DMS153 treated with DMSO at 0.1 percent for 48 hours (cell line): ENCODE results near the gene SDHAF3.
"Not testable (repeated sequence)": the region's sequence is repeated elsewhere in the genome, so short reads cannot be mapped to it uniquely, and the experiment has no call there.

Experiments used
- DNase-seq: peaks from one replicate; lab custom pipeline; 2025; ENCODE audit not compliant: unreplicated experiment; lab: John Stamatoyannopoulos, UW

The SDHAF3 gene

DNA sequence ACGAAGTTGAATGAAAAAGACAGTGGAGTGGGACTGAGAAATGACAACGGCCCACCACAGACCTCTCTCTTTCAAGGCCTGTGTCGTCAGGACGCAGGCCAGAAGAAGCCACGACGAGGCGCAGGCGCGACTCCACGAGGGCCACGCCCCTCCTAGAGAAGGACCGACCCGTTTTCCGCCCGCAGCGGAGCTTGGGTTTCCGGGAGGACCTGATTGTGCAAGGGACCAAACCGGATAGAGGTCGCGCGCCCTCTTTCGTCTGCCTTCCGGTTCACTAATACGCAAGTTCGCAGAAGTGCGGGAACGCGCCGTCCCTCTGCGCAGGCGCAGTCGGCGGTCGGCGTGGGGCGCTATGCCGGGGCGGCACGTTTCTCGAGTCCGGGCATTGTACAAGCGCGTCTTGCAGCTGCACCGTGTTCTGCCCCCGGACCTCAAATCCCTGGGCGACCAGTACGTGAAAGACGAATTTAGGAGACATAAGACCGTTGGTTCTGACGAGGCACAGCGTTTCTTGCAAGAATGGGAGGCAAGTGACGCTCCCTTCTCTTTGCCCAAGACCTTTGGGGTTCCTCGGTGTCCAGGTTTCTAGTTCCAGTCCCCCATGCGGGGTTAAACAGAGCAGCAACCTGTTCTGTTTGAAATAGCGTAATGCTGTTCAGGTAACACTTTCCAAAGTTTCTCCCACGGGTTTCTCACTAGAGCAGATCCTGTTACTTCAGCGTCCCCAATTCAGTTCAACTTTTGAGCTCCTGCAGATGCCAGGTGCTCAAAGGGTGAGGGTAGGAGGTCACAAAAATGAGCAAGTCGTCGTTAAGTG lies at the start of gene SDHAF3:
TSS of gene SDHAF3 (plus strand) at position 327 of the 817 bp plus-strand sequence. CDS start at position 353, 26 bp downstream.
- peak; percentile 92 for DNase-seq

DNA sequence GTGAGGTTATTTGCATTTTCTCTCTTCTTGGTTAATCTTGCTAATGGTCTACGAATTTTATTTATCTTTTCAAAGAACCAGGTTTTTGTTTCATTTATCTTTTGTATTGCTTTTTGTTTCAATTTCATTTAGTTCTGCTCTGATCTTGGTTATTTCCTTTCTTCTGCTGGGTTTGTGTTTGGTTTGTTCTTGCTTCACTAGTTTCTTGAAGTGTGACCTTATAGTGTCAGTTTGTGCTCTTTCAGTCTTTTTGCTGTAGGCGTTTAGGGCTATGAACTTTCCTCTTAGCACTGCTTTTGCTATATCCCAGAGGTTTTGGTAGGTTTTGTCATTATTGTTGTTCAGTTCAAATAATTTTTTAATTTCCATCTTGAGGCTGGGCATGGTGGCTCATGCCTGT lies 45.5 kb upstream of the SDHAF3 start:
- not testable (repeated sequence) for DNase-seq

DNA sequence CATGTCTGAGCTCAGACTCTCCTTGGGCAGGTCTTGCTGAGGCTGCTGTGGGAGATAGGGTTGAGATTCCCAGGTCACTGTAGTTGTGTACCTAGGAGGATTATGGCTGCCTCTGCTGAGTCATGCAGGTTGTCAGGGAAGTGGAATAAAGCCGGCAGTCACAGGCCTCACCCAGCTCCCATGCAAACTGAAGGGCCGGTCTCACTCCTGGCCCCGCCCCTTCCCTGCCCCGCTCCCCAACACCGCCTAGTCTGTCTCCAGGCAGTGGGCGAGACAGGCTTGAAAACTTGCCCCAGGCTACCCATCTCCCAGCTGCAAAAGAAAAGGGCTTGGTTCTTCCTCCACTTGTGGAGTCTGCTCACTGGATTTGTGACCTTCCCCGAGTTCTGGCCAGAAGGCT lies 41.6 kb upstream of the SDHAF3 start:
- no peak for DNase-seq

DNA sequence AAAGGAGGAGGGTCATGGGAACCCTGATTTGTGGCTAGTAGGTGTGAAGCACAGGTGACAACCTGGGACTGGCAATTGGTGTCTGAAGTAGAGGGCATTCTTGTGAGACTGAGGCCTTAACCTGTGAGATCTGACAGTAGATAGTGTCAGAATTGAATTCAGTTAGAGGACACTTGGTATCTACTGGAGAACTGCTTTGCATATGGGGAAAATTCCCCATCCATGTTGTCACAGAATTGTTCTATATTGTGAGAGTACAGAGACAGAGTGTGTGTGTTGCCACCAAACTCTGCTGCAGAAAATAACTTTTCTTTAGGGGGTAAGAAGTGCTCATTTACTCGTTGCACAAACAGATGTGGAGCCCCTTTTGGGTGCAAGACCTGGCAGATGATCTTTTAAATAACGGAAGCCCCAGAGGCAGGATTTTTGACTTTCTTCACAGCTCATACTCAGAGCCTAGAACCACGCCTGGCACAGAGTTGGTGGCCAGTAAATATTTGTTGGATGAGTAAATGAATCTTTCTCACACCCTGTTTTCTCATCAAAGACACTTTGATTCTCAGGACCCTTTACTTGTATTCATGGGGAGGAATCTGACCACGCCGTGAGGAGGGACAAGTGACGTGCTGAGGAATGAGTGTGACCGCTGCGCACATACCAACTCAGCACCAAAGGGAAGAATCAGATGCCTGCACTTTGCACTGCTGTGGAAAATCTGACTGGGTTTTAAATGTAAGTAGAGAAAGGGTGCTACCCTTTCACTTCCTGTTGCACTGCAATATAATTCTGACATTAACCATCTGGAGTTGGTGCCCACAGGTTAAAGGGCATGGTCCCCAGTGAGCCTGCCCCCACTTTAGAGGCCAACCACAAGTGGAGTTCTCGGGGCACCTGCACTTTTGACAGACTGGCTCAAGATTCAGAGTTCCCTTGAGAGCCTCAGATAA lies 39.2 kb upstream of the SDHAF3 start:
- DNase-seq, result no peak

DNA sequence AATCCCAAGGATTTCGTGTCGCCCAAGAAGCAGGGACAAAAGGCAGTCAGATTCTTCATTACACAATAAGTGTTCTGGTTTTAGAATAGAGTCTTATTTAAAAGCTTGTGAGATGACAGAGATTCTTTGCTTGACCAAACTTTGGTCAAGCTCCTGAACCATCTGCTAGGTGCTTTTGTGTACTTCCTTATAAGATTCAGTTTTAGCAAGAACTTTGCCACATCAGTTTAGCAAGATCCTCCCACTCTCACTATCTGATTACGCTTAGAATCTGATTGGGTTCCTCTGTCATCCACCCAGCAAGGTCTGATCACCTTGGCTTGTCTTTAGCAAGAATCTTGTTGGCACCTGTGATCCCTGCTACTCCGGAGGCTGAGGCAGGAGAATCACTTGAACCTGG lies 38.2 kb upstream of the SDHAF3 start:
- no peak for DNase-seq

DNA sequence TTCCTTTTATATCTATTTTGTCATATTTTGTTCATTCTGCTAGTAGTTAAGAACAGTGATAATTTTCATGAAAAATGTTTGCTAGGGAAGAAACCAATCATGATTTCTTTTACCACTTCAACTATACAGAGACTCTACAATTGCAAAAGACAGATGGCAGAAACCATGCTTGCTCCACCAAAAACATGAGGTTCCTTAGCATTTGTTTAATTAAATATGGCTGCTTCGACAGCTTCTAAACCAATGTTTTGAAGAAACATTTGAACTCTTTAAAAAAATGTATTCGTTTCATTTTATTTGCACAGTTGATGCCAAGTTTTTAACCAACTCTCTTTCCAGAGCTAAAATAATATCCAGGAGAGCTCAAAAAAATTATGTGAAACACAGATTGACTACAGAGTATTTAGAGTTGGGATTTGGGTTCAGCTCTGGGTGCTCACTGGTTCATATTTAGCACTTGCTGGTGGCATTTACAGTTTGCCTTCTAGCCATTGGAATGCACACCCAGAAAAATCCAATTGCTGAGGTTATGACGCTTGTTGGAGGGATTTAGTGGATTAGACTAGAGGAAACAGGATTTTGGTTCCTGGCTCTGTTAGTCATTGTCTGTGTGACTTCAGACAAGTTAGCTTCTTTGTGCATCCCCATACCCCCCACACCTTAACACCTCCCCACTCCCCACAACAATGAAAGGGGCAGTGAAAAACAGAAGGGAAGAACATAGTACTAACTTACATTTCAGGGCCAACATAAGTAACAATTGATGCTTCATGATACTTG lies 35.8 kb upstream of the SDHAF3 start:
- no peak for DNase-seq

DNA sequence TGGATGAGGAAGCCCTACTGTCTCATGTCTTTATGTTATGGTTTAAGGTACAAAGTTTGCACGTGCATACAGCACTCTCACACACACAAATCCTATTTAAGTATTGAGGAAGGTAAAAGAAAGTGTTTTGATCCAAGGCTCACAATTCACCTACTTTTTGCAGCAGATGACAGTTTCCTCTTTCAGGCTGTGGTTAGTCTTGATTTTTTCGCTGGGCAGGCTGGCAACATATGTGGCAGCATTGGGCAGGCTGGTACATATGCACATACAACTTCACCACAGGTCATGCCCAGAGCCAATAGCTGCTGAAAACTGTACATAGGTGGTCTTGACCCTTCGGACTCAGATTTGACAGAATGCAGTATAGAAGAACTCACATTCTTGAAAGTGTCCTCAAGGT lies 29.1 kb upstream of the SDHAF3 start:
- DNase-seq, result no peak

DNA sequence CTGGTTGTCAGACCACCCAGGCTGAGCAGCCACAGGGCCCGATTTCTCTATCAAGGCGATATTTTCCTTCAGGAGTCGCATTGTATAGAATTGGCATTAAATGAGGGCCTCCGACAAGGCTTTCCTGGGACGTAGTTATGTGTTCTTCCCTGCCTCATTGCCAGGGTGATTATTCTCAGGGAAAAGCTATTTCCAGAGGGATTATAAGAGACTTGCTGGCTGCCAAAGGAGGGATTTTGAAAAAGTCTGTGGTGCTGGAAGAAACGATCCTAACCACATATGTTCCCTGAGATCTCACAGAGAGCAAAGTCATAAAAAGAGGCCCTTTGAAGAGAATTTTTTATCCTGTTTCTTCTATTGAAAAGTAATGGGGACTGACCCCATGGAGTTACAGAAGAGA lies 27.7 kb upstream of the SDHAF3 start:
- DNase-seq, result no peak

DNA sequence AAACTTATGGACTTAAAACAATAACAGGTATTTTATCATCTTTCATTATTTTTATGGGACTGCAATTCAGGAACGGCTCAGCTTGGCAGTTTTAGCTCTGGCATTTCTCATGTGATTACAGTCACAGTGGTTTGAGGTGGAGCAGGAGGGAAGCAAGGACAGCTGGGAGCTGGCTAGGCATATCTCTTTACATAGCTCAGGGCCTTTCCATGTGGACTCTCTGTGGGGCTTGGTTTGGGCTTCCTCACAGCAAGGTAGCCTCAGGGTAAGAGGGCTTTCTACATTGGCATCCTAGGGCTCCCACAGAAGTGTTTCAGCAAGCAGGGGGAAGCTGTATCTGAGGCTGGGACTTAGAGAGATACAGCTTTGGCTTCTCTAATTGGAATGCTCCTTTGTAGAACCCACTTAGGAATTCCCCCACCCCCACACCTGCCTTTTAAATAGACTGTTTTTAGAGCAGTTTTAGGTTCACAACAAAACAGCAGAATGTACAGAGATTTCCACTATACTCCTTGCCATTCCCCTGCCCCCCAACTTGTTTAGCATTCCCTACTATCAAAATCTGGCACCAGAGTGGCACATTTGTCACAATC lies 26.6 kb upstream of the SDHAF3 start:
- no peak for DNase-seq

DNA sequence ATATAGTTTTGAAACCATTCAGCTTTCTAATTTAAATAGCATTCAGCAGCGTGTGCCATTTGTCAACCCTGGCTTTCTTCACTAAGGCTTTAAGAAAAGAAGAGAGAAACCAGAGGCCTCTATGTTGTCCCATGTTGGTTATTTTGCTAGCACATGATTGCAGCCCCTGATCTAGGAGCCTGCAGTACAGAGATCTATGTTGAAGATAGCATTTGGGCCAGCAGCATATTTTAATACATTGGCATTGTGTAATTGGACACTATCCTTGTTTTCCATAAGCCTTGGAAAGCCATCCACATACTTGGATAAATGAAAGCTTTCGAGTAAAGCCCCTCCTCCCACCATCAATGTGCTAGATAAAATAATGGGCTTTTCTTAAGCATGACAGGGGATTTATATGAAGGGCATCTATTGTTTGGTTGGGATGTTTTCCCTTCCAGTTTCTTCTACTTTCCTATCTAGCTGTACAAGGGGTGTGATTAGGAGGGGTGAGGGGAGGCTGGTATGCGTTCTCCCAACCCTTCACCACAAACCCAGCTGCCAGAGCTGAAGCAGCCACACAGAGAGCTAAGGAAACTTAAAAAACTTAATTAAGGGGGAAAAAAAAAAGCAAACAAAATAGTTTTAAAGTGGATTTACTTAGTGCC lies 23.1 kb upstream of the SDHAF3 start:
- no peak for DNase-seq

DNA sequence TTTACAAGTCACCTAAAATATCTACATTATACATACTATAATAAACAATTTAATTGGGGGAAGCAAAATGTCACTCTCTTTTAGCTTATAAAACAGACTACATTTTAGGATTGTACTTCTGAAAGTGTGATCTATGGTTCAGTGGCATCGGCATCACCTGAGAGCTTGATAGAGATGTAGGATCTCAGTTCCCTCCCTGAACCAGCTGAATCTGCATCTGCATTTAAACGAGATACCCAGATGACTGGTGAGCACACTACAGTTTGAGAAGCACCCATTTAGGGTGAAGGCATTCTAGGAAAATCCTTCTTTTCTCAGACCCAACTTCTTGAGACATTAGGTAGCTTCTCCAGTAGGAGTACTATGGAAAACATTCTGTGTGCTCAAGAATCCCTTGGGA lies 21.5 kb upstream of the SDHAF3 start:
- no peak for DNase-seq

DNA sequence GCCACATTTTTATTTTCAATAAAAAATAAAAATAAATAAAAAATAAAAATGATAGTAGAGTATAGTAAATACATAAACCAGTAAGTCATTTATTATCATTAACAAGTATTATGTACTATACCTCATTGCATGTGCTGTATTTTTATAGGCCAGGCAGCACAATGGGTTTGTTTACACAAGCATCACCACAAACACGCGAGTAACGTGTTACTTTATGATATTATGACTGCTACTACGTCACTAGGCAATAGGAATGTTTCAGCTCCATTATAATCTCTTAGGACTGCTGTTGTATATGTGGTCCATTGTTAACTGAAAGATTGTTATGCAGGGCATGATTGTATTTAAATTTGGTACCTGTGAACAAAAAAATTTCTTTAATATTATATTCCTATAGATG lies 20.8 kb upstream of the SDHAF3 start:
- DNase-seq, result no peak

DNA sequence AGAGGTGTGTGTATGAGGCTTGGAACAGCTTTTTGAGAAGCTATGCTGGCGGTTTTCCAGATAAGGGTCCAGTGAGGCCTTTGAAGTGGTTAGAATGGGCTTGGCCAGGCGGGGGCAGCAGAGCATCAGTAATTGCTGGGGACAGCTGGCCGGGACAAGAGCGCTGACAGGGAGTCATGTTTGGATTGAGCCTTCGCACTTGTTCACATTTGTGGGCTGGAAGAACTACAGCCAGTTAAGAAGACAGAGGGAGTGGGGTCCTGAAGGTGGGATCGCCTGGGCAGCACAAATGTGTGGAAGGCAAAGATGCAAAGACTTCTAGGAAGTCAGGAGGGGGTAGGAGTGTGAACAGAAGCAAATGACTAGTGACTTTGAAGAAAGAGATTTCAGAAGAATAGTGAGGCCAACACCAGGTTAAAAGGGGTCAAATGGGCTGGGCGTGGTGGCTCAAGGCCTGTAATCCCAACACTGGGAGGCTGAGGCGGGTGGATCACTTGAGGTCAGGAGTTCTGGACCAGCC lies 12.7 kb upstream of the SDHAF3 start:
- peak; percentile 41 for DNase-seq

DNA sequence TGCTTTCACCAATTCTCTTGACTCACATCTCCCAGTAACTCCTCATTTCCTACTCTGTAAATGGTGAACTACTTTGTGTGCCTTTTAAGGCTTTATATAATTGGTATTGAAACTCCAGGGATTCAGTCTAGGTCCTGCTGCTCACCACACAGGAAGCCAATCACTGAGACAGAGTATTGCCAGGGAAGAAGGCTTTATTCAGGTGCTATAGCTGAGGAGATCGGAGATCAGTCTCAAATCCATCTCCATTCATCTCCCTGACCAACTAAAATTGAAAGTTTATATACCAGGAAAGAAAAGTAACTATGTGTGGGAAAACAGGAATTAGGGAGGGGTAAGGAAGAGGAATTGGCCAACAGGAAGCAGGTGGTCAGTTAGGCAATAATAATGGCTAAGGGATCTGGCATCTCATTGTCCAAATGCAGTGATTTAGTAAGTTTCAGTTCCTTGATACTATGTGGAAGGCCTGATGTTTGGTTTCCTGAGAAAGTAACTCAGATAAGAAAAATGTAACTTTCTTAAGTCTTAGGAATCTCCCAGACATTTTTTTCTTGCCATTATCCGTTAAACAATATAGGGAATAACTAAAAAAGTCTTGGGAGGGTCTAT lies 10.2 kb upstream of the SDHAF3 start:
- no peak for DNase-seq

DNA sequence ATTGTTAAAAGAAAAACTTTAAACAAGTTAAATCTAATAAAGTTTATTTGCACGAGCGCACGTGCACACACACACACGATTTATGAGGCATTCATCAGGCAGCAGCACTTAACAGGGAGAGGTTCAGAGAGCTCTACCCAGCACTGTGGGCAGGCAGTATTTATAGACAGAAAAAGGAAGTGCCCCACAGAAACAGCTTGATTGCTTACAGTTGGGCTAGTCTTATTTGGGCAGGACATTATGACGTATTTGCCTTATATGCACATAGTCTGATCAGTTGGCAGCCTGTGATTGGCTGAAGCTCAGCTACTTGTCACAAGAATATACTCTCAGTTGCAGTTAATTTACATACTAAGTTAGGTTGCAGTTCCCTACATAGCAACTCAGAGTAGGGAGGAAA lies 1.2 kb upstream of the SDHAF3 start:
- no peak for DNase-seq

DNA sequence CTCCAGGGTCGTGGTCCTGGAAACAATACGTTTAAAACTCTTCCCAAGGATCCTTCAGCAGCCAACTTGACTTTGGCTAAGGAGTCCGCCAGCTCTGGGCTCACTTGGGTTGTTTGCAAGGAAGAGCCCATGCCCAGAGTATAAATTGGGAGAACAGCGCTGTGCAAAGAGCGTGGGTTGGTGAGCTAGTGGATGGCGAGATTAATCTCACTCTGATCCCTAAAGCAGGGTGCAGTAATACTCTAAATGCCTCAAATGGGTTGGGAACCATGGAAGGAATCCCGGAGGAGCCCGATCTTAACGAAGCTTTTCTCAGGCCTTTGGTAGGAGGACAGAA lies 495 bp upstream of the SDHAF3 start:
- DNase-seq, result no peak

DNA sequence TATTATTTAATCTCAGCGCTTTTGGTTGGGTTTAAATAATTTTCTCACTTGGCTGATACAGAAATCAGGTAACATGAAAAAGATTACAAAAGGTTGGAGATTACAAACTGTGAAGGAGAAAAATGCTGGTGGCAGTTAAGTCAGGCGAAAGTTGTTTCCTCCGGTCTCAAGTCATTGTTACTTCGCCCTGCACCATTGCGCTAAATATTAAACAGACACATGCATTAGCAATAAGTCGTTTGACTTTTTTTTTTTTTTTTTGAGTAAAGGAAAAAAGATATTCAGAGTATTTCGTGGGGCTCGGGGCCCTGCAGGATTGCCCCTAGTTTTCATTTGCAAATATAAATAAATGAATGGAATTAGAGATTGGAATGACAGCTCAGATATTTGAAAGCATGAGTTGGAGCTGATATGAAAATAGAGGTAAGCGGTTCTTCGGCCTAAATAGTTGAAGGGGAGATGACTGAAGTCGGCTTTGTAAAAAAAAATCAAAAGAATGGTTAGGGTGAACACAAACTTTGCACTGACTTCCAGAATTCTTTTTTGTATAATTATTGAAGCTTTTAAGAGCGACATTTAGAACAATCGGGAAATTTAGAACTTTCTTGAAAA lies 914 bp downstream of the SDHAF3 start:
- no peak for DNase-seq

DNA sequence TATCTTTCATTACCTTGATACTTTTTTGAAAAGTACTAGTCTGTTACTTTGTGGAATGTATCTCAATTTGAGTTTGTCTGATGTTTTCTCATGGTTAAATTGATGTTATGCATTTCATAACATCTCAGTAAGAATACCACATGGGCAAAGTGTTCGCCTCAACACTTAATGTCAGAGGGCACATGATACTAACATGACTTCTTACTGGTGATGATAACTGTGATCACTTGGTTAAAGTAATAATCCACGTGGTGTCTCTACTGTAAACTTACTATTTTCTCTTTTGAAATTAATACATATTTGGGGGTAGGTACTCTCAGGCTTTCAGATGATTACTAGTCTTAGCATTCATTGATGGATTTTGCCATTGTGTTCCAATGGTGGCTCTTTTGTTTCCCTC lies 2.2 kb downstream of the SDHAF3 start:
- no peak for DNase-seq

DNA sequence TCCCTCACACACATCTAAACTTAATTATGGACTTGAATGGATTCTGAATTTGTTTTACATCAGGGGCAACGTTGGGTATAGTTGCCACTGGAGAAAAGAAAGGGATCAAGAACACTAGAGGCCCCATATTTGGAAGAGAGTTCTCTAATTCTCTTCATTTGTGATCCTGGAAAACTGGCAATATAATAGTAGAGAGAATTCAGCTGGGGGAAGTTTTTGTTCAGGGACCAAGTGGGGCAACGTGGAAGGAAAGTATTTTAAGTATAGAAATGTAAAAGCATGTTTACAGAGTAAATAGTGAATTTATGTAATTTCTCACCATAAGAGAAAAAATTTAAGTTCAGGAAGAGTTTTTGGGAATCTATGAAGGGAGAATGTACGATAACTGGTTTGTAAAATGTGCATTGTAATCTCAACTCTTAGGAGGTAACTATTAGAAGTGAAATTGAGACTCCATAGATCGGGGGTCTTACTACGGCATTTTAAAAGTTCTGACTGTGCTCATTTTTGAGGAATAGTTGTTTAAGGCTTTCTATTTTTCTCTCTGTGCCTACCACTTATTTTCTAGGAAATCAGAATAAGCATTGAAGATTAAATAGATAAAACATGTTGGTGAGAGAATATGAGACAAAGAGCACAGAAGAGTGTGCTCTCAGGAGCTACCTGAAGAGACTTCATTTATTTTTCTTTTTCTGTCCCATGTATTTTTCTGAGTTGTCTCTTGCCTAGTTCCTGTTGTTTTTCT lies 3.4 kb downstream of the SDHAF3 start:
- DNase-seq, result no peak
